GM23338 (cell line): ENCODE results near the gene ARHGEF28. TPM values are rescaled to one million over a fixed set of nuclear protein-coding genes. Genes with fewer than 3 reads are reported as not detected.

Source experiments
- ATAC-seq: fragments of 200-7000 bp; cut with Tn5 transposase; 3 replicates; pipeline ENCODE4 v1.9.1; 2020
- DNase-seq: peaks from one replicate; pipeline ENCODE4 v3.0.0-alpha.2; 2015; ENCODE audit warnings: low spot score
- H2AFZ ChIP-seq: fragments of 200-600 bp; sonication (generic); 2 replicates; pipeline ENCODE4 v1.8.0; 2016; ENCODE audit warnings: antibody characterized with exemption, mild to moderate bottlenecking, moderate library complexity
- H3F3A ChIP-seq: fragments of 200-600 bp; sonication (generic); replicated peaks from 2 replicates; pipeline ENCODE4 v1.8.0; 2017; ENCODE audit warnings: antibody characterized with exemption, mixed run types, low read depth
- H3K27ac ChIP-seq: fragments of 200-600 bp; sonication (generic); 2 replicates; pipeline ENCODE4 v1.6.1; 2016; ENCODE audit warnings: low read depth
- H3K27me3 ChIP-seq: fragments of 200-600 bp; sonication (generic); 2 replicates; pipeline ENCODE4 v1.8.0; 2016; ENCODE audit warnings: mild to moderate bottlenecking, mixed run types, moderate library complexity; ENCODE audit not compliant: insufficient read depth
- H3K36me3 ChIP-seq: fragments of 200-600 bp; sonication (generic); 2 replicates; pipeline ENCODE4 v1.8.0; 2016; ENCODE audit warnings: mild to moderate bottlenecking; ENCODE audit not compliant: insufficient read depth
- H3K4me1 ChIP-seq: fragments of 200-600 bp; sonication (generic); 2 replicates; pipeline ENCODE4 v1.8.0; 2016; ENCODE audit warnings: mild to moderate bottlenecking, moderate library complexity; ENCODE audit not compliant: insufficient read depth
- H3K4me2 ChIP-seq: fragments of 200-600 bp; sonication (generic); 2 replicates; pipeline ENCODE4 v1.7.1; 2017; ENCODE audit warnings: mixed run types
- H3K4me3 ChIP-seq: fragments of 200-600 bp; sonication (generic); 2 replicates; pipeline ENCODE4 v1.6.1; 2016; ENCODE audit warnings: mixed run types
- H3K79me2 ChIP-seq: fragments of 200-600 bp; sonication (generic); replicated peaks from 2 replicates; pipeline ENCODE4 v1.8.0; 2017; ENCODE audit warnings: mild to moderate bottlenecking; ENCODE audit not compliant: insufficient read depth
- H3K9me2 ChIP-seq: fragments of 200-600 bp; sonication (generic); 2 replicates; pipeline ENCODE4 v1.8.0; 2017; ENCODE audit not compliant: insufficient read depth
- H4K20me1 ChIP-seq: fragments of 200-600 bp; sonication (generic); replicated peaks from 2 replicates; pipeline ENCODE4 v1.8.0; 2017; ENCODE audit warnings: mild to moderate bottlenecking; ENCODE audit not compliant: insufficient read depth
- H3K27ac Mint-ChIP-seq: 2 replicates; pipeline ENCODE4 v1.8.0; 2020; ENCODE audit warnings: inconsistent platforms, mild to moderate bottlenecking, moderate library complexity, mixed read lengths
- H3K27me3 Mint-ChIP-seq: 3 replicates; pipeline ENCODE4 v1.8.0; 2022; ENCODE audit warnings: low read depth, mild to moderate bottlenecking, moderate library complexity, mixed read lengths, inconsistent platforms; ENCODE audit not compliant: insufficient read depth, poor library complexity
- H3K36me3 Mint-ChIP-seq: 3 replicates; pipeline ENCODE4 v1.8.0; 2021; ENCODE audit warnings: low read depth, mild to moderate bottlenecking, inconsistent platforms, moderate library complexity, mixed read lengths
- H3K4me1 Mint-ChIP-seq: 3 replicates; pipeline ENCODE4 v1.8.0; 2020; ENCODE audit warnings: mild to moderate bottlenecking, inconsistent platforms, mixed read lengths
- H3K4me3 Mint-ChIP-seq: 3 replicates; pipeline ENCODE4 v1.8.0; 2021; ENCODE audit warnings: moderate library complexity, mild to moderate bottlenecking, inconsistent platforms, mixed read lengths
- H3K9me3 Mint-ChIP-seq: 3 replicates; pipeline ENCODE4 v1.8.0; 2020; ENCODE audit warnings: moderate library complexity, mild to moderate bottlenecking, inconsistent platforms, mixed read lengths
- CREB1 ChIP-seq: fragments of 250-450 bp; sonication (Bioruptor Pico); IDR thresholded peaks from 2 replicates; pipeline ENCODE4 v1.5.0; 2020; ENCODE audit warnings: low read depth, mild to moderate bottlenecking, moderate library complexity
- CTCF ChIP-seq, 2 experiments: fragments of 200-600 bp in 1 of 2; sonication (generic) in 1 of 2; conservative IDR thresholded peaks; 2 replicates each; pipeline versions ENCODE4 v1.5.1 to v1.6.1; 2016 to 2017; ENCODE audit warnings: antibody characterized with exemption in 2 of 2, low read depth in 2 of 2, mild to moderate bottlenecking in 2 of 2, moderate library complexity in 1 of 2
- ETS1 ChIP-seq: IDR thresholded peaks from 2 replicates; pipeline ENCODE4 v1.6.1; 2016; ENCODE audit warnings: antibody characterized with exemption
- EZH2 ChIP-seq: fragments of 200-600 bp; sonication (generic); IDR thresholded peaks from one replicate; pipeline ENCODE4 v1.8.0; 2017; ENCODE audit warnings: antibody characterized with exemption, mild to moderate bottlenecking, low read depth; ENCODE audit not compliant: unreplicated experiment
- EZH2phosphoT487 ChIP-seq: fragments of 200-600 bp; sonication (generic); IDR thresholded peaks from one replicate; pipeline ENCODE4 v1.8.1; 2018; ENCODE audit warnings: antibody characterized with exemption; ENCODE audit not compliant: unreplicated experiment
- JUNB ChIP-seq: IDR thresholded peaks from one replicate; pipeline ENCODE4 v1.6.1; 2016; ENCODE audit warnings: antibody characterized with exemption; ENCODE audit not compliant: unreplicated experiment
- NANOG ChIP-seq: IDR thresholded peaks from 2 replicates; pipeline ENCODE4 v1.6.1; 2016; ENCODE audit warnings: antibody characterized with exemption, borderline replicate concordance
- POLR2AphosphoS5 ChIP-seq: IDR thresholded peaks from 2 replicates; pipeline ENCODE4 v1.6.1; 2016; ENCODE audit warnings: antibody characterized with exemption, low read depth
- REST ChIP-seq: IDR thresholded peaks from one replicate; pipeline ENCODE4 v1.6.1; 2018; ENCODE audit warnings: antibody characterized with exemption; ENCODE audit not compliant: unreplicated experiment
- STAT1 ChIP-seq: IDR thresholded peaks from one replicate; pipeline ENCODE4 v1.6.1; 2016; ENCODE audit warnings: antibody characterized with exemption; ENCODE audit not compliant: unreplicated experiment
- ZNF114 ChIP-seq: fragments of 250-450 bp; sonication (Bioruptor Pico); IDR thresholded peaks from 2 replicates; pipeline ENCODE4 v1.5.0; 2020; ENCODE audit warnings: mild to moderate bottlenecking, moderate library complexity
- ZNF331 ChIP-seq: fragments of 250-450 bp; sonication (Bioruptor Pico); IDR thresholded peaks from 2 replicates; pipeline ENCODE4 v1.5.0; 2020; ENCODE audit warnings: low read depth, mild to moderate bottlenecking, moderate library complexity
- ZNF462 ChIP-seq: fragments of 250-450 bp; sonication (Bioruptor Pico); IDR thresholded peaks from 2 replicates; pipeline ENCODE4 v1.5.0; 2020; ENCODE audit warnings: mild to moderate bottlenecking, moderate library complexity
- polyA plus RNA-seq: library from polyadenylated mRNA; unstranded; fragments of >200 nt; fragmentation: Nextera tagmentation; extraction: Ambion mirVana; gene quantifications from 2 replicates; pipeline ENCODE4 v1.2.1, GENCODE V29; 2016
- total RNA-seq: library from RNA; depleted of rRNA; stranded (reverse); fragments of >200 nt; shearing (Covaris generic); gene quantifications from 2 replicates; pipeline ENCODE4 v1.2.3, GENCODE V29; 2014

The ARHGEF28 gene
- total and polyA plus RNA-seq, 2 experiments from 2014 or later, result 0.39 to 1.0 TPM

- Histone ChIP-seq H3F3A (no peaks in the 10 kb centered on the region), H3K27me3 (no peaks in the 10 kb centered on the region), H4K20me1 (no peaks in the 10 kb centered on the region), H3K79me2 (no peaks in the 10 kb centered on the region), H3K4me3 (no peak overlapping the region), H3K36me3 (no peaks in the 10 kb centered on the region), H3K4me2 (no peak overlapping the region), H3K9me2 (0 out of 2 replicates have a peak, but pooled peaks cover 5% of the 10 kb centered on the region), H2AFZ (no peak overlapping the region), H3K27ac (no peak overlapping the region), H3K4me1 (peaks cover 12% of the 10 kb centered on the region)
- Mint-ChIP-seq H3K4me1 (peaks cover 16% of the 10 kb centered on the region), H3K27ac (no peak overlapping the region), H3K36me3 (no peaks in the 10 kb centered on the region), H3K9me3 (no peaks in the 10 kb centered on the region; the same call in 2 of the 3 replicates), H3K27me3 (peaks cover 6% of the 10 kb centered on the region), H3K4me3 (no peak overlapping the region)
- TF ChIP-seq REST (no peak), CTCF (conservative IDR thresholded peaks at IDR 0.05; ENCODE audit: low read depth in 2 of 2) (no peak), JUNB (no peak), ETS1 (no peak), ZNF331 (CRISPR knock-in tag) (no peak), EZH2phosphoT487 (no peak), ZNF114 (no peak), CREB1 (CRISPR knock-in tag) (no peak), ZNF462 (CRISPR knock-in tag) (no peak), EZH2 (no peak), POLR2AphosphoS5 (no peak), STAT1 (no peak), NANOG (no peak)
- no peak for ATAC-seq
- DNase-seq, result no peak
Observed at GRCh38 chr5:73716284-73716808, 90.3 kb downstream of the ARHGEF28 start.
